ENCODE measurements around the gene HIPK1. TPM values are rescaled to one million over a fixed set of nuclear protein-coding genes. Genes with fewer than 3 reads are reported as not detected.

HIPK1 gene
- total RNA-seq, 1 experiment from 2014 or later, result 52.2 TPM

DNA sequence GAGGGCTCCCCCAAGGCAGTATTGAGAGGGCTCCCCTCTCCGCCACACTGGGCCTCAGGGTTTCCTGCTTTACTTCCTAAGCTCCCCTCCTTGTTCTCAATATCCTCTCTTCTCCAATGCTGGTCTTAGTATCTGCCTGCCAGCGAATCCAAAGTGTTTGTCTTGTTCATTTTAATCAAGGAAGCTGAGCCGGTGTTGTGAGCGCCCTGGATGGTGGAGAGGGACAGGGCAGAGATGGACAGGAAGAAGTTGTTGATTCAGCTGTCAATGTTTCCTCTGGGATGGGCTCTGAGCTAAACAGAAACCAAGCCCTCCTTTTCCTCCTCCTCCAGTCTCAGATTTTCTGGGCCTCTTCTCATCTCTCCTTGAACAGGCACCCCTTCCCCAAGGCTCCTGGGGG is 55.6 kb downstream of the HIPK1 start:
- peaks cover 28% of the 10 kb centered on the region for H3K27me3 Mint-ChIP-seq (ENCODE audit: low read depth)
- ATAC-seq (no peak), DNase-seq (ENCODE audit: low spot score) (no peak)
- peaks cover 45% of the 10 kb centered on the region for H3K9me3 Mint-ChIP-seq
- no peak overlapping the region for H3K4me3 Mint-ChIP-seq
- H3K4me1 Mint-ChIP-seq, result peaks cover 40% of the 10 kb centered on the region
- ChIA-PET POLR2A (interaction anchor here (0.6 kb wide), 2 partner anchors 39 to 348 kb away, joined by 3 to 4 read pairs; no protein-coding TSS in a partner anchor), CTCF (interaction anchor here (0.5 to 1.0 kb wide), 3 partner anchors 9 to 351 kb away, joined by 3 to 4 read pairs (median 3); no protein-coding TSS in a partner anchor)
- no peak overlapping the region for H3K27ac Mint-ChIP-seq
- peaks cover 69% of the 10 kb centered on the region for H3K36me3 Mint-ChIP-seq
- TF ChIP-seq ETV6 (CRISPR knock-in tag; IDR thresholded peaks at IDR 0.05) (no peak), TCF7 (CRISPR knock-in tag; IDR thresholded peaks at IDR 0.05; ENCODE audit: low read depth) (no peak), ZNF671 (CRISPR knock-in tag; IDR thresholded peaks at IDR 0.05) (no peak), FOXJ3 (CRISPR knock-in tag; IDR thresholded peaks at IDR 0.05; ENCODE audit: borderline replicate concordance) (no peak), TEAD1 (CRISPR knock-in tag; IDR thresholded peaks at IDR 0.05) (no peak)
- TF ChIP-seq, protein P1, sequence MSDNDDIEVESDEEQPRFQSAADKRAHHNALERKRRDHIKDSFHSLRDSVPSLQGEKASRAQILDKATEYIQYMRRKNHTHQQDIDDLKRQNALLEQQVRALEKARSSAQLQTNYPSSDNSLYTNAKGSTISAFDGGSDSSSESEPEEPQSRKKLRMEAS (CRISPR knock-in tag; IDR thresholded peaks at IDR 0.05), result no peak
- TF ChIP-seq, protein P2, sequence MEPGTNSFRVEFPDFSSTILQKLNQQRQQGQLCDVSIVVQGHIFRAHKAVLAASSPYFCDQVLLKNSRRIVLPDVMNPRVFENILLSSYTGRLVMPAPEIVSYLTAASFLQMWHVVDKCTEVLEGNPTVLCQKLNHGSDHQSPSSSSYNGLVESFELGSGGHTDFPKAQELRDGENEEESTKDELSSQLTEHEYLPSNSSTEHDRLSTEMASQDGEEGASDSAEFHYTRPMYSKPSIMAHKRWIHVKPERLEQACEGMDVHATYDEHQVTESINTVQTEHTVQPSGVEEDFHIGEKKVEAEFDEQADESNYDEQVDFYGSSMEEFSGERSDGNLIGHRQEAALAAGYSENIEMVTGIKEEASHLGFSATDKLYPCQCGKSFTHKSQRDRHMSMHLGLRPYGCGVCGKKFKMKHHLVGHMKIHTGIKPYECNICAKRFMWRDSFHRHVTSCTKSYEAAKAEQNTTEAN (CRISPR knock-in tag; IDR thresholded peaks at IDR 0.05), result no peak
- TF ChIP-seq, protein P3, sequence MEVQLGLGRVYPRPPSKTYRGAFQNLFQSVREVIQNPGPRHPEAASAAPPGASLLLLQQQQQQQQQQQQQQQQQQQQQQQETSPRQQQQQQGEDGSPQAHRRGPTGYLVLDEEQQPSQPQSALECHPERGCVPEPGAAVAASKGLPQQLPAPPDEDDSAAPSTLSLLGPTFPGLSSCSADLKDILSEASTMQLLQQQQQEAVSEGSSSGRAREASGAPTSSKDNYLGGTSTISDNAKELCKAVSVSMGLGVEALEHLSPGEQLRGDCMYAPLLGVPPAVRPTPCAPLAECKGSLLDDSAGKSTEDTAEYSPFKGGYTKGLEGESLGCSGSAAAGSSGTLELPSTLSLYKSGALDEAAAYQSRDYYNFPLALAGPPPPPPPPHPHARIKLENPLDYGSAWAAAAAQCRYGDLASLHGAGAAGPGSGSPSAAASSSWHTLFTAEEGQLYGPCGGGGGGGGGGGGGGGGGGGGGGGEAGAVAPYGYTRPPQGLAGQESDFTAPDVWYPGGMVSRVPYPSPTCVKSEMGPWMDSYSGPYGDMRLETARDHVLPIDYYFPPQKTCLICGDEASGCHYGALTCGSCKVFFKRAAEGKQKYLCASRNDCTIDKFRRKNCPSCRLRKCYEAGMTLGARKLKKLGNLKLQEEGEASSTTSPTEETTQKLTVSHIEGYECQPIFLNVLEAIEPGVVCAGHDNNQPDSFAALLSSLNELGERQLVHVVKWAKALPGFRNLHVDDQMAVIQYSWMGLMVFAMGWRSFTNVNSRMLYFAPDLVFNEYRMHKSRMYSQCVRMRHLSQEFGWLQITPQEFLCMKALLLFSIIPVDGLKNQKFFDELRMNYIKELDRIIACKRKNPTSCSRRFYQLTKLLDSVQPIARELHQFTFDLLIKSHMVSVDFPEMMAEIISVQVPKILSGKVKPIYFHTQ (CRISPR knock-in tag; IDR thresholded peaks at IDR 0.05), result no peak
- TF ChIP-seq, protein P4, sequence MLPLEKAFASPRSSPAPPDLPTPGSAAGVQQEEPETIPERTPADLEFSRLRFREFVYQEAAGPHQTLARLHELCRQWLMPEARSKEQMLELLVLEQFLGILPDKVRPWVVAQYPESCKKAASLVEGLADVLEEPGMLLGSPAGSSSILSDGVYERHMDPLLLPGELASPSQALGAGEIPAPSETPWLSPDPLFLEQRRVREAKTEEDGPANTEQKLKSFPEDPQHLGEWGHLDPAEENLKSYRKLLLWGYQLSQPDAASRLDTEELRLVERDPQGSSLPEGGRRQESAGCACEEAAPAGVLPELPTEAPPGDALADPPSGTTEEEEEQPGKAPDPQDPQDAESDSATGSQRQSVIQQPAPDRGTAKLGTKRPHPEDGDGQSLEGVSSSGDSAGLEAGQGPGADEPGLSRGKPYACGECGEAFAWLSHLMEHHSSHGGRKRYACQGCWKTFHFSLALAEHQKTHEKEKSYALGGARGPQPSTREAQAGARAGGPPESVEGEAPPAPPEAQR (CRISPR knock-in tag; IDR thresholded peaks at IDR 0.05), result no peak
- TF ChIP-seq, protein P5, sequence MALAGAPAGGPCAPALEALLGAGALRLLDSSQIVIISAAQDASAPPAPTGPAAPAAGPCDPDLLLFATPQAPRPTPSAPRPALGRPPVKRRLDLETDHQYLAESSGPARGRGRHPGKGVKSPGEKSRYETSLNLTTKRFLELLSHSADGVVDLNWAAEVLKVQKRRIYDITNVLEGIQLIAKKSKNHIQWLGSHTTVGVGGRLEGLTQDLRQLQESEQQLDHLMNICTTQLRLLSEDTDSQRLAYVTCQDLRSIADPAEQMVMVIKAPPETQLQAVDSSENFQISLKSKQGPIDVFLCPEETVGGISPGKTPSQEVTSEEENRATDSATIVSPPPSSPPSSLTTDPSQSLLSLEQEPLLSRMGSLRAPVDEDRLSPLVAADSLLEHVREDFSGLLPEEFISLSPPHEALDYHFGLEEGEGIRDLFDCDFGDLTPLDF (CRISPR knock-in tag; IDR thresholded peaks at IDR 0.05), result no peak

DNA sequence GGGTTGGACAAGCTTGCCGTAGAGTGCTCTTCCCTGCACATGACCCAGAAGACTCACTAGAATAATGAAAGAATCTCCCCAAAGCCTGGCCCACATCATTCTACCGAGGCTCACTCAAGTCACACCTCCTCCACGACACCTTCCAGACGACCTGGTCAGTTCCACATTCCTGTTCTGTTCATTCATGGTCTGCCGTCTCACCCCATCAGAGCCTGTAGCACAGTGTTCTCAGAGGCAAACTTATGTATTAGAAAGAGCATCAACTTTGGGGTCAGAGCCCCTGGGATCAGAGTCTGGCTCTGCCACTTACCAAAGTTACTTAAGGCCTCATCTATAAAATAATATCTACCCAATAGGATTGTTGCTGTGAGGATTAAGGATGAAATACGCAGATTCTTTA is 57.7 kb downstream of the HIPK1 start:
- ChIA-PET CTCF (interaction anchor here (0.6 to 3.0 kb wide), 2 partner anchors 8 to 46 kb away, joined by 3 to 9 read pairs; partner anchors contain the start of gene OLFML3), POLR2A (no interaction called here)
- no peak overlapping the region for H3K4me3 Mint-ChIP-seq
- ATAC-seq, result no peak
- TF ChIP-seq, protein P6, sequence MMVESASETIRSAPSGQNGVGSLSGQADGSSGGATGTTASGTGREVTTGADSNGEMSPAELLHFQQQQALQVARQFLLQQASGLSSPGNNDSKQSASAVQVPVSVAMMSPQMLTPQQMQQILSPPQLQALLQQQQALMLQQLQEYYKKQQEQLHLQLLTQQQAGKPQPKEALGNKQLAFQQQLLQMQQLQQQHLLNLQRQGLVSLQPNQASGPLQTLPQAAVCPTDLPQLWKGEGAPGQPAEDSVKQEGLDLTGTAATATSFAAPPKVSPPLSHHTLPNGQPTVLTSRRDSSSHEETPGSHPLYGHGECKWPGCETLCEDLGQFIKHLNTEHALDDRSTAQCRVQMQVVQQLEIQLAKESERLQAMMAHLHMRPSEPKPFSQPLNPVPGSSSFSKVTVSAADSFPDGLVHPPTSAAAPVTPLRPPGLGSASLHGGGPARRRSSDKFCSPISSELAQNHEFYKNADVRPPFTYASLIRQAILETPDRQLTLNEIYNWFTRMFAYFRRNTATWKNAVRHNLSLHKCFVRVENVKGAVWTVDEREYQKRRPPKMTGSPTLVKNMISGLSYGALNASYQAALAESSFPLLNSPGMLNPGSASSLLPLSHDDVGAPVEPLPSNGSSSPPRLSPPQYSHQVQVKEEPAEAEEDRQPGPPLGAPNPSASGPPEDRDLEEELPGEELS (CRISPR knock-in tag; IDR thresholded peaks at IDR 0.05), result no peak
- TF ChIP-seq, protein P2 (CRISPR knock-in tag; IDR thresholded peaks at IDR 0.05), result no peak
- TF ChIP-seq NFE2L1 (CRISPR knock-in tag; IDR thresholded peaks at IDR 0.05) (no peak), IRF2 (CRISPR knock-in tag; IDR thresholded peaks at IDR 0.05; ENCODE audit: borderline replicate concordance, low read depth) (no peak), JUN (CRISPR knock-in tag; IDR thresholded peaks at IDR 0.05) (no peak), ZNF317 (CRISPR knock-in tag; IDR thresholded peaks at IDR 0.05; ENCODE audit: borderline replicate concordance, low read depth) (peak; percentile 90), FOXK1 (CRISPR knock-in tag; IDR thresholded peaks at IDR 0.05) (no peak), ZNF219 (CRISPR knock-in tag; IDR thresholded peaks at IDR 0.05; ENCODE audit: borderline replicate concordance) (no peak)
- TF ChIP-seq, protein P7, sequence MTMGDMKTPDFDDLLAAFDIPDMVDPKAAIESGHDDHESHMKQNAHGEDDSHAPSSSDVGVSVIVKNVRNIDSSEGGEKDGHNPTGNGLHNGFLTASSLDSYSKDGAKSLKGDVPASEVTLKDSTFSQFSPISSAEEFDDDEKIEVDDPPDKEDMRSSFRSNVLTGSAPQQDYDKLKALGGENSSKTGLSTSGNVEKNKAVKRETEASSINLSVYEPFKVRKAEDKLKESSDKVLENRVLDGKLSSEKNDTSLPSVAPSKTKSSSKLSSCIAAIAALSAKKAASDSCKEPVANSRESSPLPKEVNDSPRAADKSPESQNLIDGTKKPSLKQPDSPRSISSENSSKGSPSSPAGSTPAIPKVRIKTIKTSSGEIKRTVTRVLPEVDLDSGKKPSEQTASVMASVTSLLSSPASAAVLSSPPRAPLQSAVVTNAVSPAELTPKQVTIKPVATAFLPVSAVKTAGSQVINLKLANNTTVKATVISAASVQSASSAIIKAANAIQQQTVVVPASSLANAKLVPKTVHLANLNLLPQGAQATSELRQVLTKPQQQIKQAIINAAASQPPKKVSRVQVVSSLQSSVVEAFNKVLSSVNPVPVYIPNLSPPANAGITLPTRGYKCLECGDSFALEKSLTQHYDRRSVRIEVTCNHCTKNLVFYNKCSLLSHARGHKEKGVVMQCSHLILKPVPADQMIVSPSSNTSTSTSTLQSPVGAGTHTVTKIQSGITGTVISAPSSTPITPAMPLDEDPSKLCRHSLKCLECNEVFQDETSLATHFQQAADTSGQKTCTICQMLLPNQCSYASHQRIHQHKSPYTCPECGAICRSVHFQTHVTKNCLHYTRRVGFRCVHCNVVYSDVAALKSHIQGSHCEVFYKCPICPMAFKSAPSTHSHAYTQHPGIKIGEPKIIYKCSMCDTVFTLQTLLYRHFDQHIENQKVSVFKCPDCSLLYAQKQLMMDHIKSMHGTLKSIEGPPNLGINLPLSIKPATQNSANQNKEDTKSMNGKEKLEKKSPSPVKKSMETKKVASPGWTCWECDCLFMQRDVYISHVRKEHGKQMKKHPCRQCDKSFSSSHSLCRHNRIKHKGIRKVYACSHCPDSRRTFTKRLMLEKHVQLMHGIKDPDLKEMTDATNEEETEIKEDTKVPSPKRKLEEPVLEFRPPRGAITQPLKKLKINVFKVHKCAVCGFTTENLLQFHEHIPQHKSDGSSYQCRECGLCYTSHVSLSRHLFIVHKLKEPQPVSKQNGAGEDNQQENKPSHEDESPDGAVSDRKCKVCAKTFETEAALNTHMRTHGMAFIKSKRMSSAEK (CRISPR knock-in tag; IDR thresholded peaks at IDR 0.05; ENCODE audit: borderline replicate concordance), result no peak
- H3K36me3 Mint-ChIP-seq, result peaks cover 52% of the 10 kb centered on the region
- H3K4me1 Mint-ChIP-seq, result peaks cover 20% of the 10 kb centered on the region
- no peak for DNase-seq (ENCODE audit: low spot score)
- H3K9me3 Mint-ChIP-seq, result peaks cover 45% of the 10 kb centered on the region
- H3K27ac Mint-ChIP-seq, result no peak overlapping the region; the same call in 1 of the 2 replicates
- peaks cover 38% of the 10 kb centered on the region for H3K27me3 Mint-ChIP-seq (ENCODE audit: low read depth)

Data from WTC11 (cell line).